ENCODE results near the gene PDIA5.

PDIA5 gene

GRCh38 chr3:123149525-123149924, 82.7 kb downstream of the PDIA5 start:
- TF ChIP-seq, protein P1, sequence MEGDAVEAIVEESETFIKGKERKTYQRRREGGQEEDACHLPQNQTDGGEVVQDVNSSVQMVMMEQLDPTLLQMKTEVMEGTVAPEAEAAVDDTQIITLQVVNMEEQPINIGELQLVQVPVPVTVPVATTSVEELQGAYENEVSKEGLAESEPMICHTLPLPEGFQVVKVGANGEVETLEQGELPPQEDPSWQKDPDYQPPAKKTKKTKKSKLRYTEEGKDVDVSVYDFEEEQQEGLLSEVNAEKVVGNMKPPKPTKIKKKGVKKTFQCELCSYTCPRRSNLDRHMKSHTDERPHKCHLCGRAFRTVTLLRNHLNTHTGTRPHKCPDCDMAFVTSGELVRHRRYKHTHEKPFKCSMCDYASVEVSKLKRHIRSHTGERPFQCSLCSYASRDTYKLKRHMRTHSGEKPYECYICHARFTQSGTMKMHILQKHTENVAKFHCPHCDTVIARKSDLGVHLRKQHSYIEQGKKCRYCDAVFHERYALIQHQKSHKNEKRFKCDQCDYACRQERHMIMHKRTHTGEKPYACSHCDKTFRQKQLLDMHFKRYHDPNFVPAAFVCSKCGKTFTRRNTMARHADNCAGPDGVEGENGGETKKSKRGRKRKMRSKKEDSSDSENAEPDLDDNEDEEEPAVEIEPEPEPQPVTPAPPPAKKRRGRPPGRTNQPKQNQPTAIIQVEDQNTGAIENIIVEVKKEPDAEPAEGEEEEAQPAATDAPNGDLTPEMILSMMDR (IDR thresholded peaks at IDR 0.05), result no peak

DNA sequence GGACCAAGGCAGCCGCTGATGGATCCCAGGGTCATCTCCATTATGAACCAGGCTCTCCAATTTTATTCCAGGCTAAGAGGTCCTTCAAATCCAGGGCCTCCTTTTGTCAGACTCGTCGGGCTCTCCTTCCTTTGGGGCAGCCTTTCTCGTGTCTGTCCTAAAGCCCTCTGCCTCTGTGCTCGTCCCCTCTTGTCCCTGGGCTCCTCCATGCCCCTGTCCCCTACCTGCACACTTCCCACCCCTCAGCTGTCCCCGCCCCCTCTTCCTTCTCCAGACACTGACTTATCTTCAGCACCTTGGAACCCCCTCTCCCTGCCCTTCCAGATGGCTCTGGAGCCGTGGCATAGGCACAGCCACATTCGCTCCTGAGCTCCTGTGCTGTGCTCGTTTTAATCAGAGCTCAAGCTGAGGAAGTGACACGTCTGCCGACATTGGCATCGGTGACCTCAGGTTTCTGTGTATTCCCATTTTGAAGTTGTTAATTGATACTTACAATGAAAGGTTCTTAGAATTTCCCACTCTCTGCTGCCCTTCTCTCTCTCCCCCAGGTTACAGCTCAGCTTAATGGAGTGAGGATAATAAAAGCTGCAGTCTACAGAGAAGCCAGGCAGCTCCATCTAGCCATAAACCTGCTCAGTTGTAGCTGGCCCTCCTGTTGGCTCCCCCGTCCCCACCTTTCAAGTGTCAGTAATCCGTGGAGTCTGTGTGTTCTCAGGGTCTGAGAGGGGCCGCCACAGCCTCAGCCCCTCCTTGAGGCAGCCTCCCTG, 83.8 kb downstream of the PDIA5 start:
- TF ChIP-seq, protein P1 (IDR thresholded peaks at IDR 0.05), result no peak

- TF ChIP-seq, protein P1 (IDR thresholded peaks at IDR 0.05), result no peak
These were observed 84.5 kb downstream of the PDIA5 start for GRCh38 chr3:123151251-123151705.

DNA sequence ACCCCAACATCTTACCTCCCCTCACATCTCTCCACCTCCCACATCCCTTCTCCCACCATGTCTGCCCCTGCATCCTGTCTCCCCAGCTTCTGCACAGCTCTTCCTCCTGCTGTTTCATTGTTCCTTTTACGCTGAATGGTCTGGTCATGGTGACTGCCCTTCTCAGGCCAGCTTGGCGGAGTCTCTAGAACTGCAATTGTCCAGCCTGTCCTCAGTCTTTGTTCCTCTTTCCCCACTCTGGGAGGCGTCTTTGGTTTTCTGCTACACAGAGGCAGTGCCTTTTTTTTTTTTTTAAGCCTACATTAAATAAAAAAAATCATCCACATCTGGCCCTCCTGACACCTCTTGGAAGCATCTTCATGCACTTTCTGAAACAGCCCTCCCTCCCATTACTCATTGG, 85.9 kb downstream of the PDIA5 start:
- TF ChIP-seq, protein P1 (IDR thresholded peaks at IDR 0.05), result no peak

GRCh38 chr3:123153125-123154019, 86.5 kb downstream of the PDIA5 start:
- TF ChIP-seq, protein P1 (IDR thresholded peaks at IDR 0.05), result 0 out of 2 replicates have a peak, but pooled peaks have one; percentile 10

GRCh38 chr3:123154020-123154985, 87.5 kb downstream of the PDIA5 start:
- TF ChIP-seq, protein P1 (IDR thresholded peaks at IDR 0.05), result no peak
